WTC11 (cell line): ENCODE measurements around the gene SFT2D2. TPM values are rescaled to one million over a fixed set of nuclear protein-coding genes. Genes with fewer than 3 reads are reported as not detected.

ENCODE experiments used
- ATAC-seq: fragments of 200-7000 bp; cut with Tn5 transposase; 2 replicates; pipeline ENCODE4 v1.10.0; 2021; ENCODE audit warnings: mild to moderate bottlenecking, moderate library complexity
- CTCF ChIA-PET: fragments of 300-600 bp; sonication (Branson Sonifier 250); formaldehyde crosslinking; loops from one replicate; lab custom pipeline; 2021; ENCODE audit warnings: antibody characterized with exemption; lab: Charles Lee
- POLR2A ChIA-PET: fragments of 350-600 bp; sonication (Branson Sonifier 250); formaldehyde crosslinking; loops from one replicate; lab custom pipeline; 2021; ENCODE audit warnings: antibody characterized with exemption; lab: Charles Lee
- DNase-seq: peaks from one replicate; pipeline ENCODE4 v3.0.0; 2021; ENCODE audit warnings: low spot score
- H3K27ac Mint-ChIP-seq: 2 replicates; pipeline ENCODE4 v1.8.0; 2021; ENCODE audit warnings: mixed read lengths
- H3K27me3 Mint-ChIP-seq: 2 replicates; pipeline ENCODE4 v1.8.0; 2021; ENCODE audit warnings: low read depth, mild to moderate bottlenecking, moderate library complexity, mixed read lengths
- H3K36me3 Mint-ChIP-seq: 2 replicates; pipeline ENCODE4 v1.8.0; 2021; ENCODE audit warnings: mixed read lengths
- H3K4me1 Mint-ChIP-seq: 2 replicates; pipeline ENCODE4 v1.8.0; 2022; ENCODE audit warnings: mixed read lengths
- H3K4me3 Mint-ChIP-seq: 2 replicates; pipeline ENCODE4 v1.8.0; 2021; ENCODE audit warnings: mild to moderate bottlenecking, moderate library complexity, mixed read lengths
- H3K9me3 Mint-ChIP-seq: 2 replicates; pipeline ENCODE4 v1.8.0; 2021; ENCODE audit warnings: mixed read lengths
- ARID4B ChIP-seq: sonication (generic); formaldehyde crosslinking; IDR thresholded peaks from 2 replicates; pipeline ENCODE4 v1.8.0; 2023; ENCODE audit warnings: missing genetic modification reagents, mild to moderate bottlenecking, borderline replicate concordance
- ATF6 ChIP-seq: sonication (generic); formaldehyde crosslinking; IDR thresholded peaks from 2 replicates; pipeline ENCODE4 v1.8.1; 2023; ENCODE audit warnings: mild to moderate bottlenecking, missing genetic modification reagents
- CDX4 ChIP-seq: fragments of 250-450 bp; sonication (Bioruptor Pico); IDR thresholded peaks from 2 replicates; pipeline ENCODE4 v1.9.0; 2021; ENCODE audit warnings: moderate library complexity, mild to moderate bottlenecking, inconsistent platforms, borderline replicate concordance
- ERG ChIP-seq: fragments of 250-450 bp; sonication (Bioruptor Pico); IDR thresholded peaks from 2 replicates; pipeline ENCODE4 v1.8.0; 2021; ENCODE audit warnings: mild to moderate bottlenecking
- ESRRA ChIP-seq: sonication (generic); formaldehyde crosslinking; IDR thresholded peaks from 2 replicates; pipeline ENCODE4 v1.8.1; 2022; ENCODE audit warnings: mild to moderate bottlenecking, missing genetic modification reagents, borderline replicate concordance
- GABPB1 ChIP-seq: sonication (generic); formaldehyde crosslinking; IDR thresholded peaks from 2 replicates; pipeline ENCODE4 v1.8.1; 2023; ENCODE audit warnings: mild to moderate bottlenecking, missing genetic modification reagents
- GRHL2 ChIP-seq: fragments of 250-450 bp; sonication (Bioruptor Pico); IDR thresholded peaks from 2 replicates; pipeline ENCODE4 v1.8.0; 2022; ENCODE audit warnings: mild to moderate bottlenecking, moderate library complexity; ENCODE audit not compliant: insufficient replicate concordance, severe bottlenecking
- GTF2I ChIP-seq: fragments of 250-450 bp; sonication (Bioruptor Pico); conservative IDR thresholded peaks from 2 replicates; pipeline ENCODE4 v1.4.0; 2021; ENCODE audit warnings: mild to moderate bottlenecking
- HMGA2 ChIP-seq: fragments of 250-450 bp; sonication (Bioruptor Pico); IDR thresholded peaks from 2 replicates; pipeline ENCODE4 v1.4.0; 2021; ENCODE audit warnings: mild to moderate bottlenecking, moderate library complexity
- IRF2 ChIP-seq: sonication (generic); formaldehyde crosslinking; IDR thresholded peaks from 2 replicates; pipeline ENCODE4 v1.8.0; 2022; ENCODE audit warnings: low read depth, missing genetic modification reagents, borderline replicate concordance
- KAT7 ChIP-seq: sonication (generic); formaldehyde crosslinking; IDR thresholded peaks from 2 replicates; pipeline ENCODE4 v1.8.1; 2023; ENCODE audit warnings: missing genetic modification reagents, mild to moderate bottlenecking, borderline replicate concordance
- NR2C2 ChIP-seq: sonication (generic); formaldehyde crosslinking; IDR thresholded peaks from 2 replicates; pipeline ENCODE4 v1.8.0; 2022; ENCODE audit warnings: mild to moderate bottlenecking, missing genetic modification reagents
- OVOL2 ChIP-seq: fragments of 250-450 bp; sonication (Bioruptor Pico); IDR thresholded peaks from 2 replicates; pipeline ENCODE4 v1.9.0; 2021; ENCODE audit warnings: mild to moderate bottlenecking, borderline replicate concordance
- SMAD3 ChIP-seq: sonication (generic); formaldehyde crosslinking; IDR thresholded peaks from 2 replicates; pipeline ENCODE4 v1.8.0; 2022; ENCODE audit warnings: missing genetic modification reagents, mild to moderate bottlenecking, borderline replicate concordance
- SMAD4 ChIP-seq: sonication (generic); formaldehyde crosslinking; IDR thresholded peaks from 2 replicates; pipeline ENCODE4 v1.8.0; 2022; ENCODE audit warnings: mild to moderate bottlenecking, missing genetic modification reagents
- SP1 ChIP-seq: sonication (generic); formaldehyde crosslinking; conservative IDR thresholded peaks from 2 replicates; pipeline ENCODE4 v1.8.1; 2022; ENCODE audit warnings: missing genetic modification reagents
- TEAD4 ChIP-seq: sonication (generic); formaldehyde crosslinking; IDR thresholded peaks from 2 replicates; pipeline ENCODE4 v1.8.0; 2022; ENCODE audit warnings: mild to moderate bottlenecking, missing genetic modification reagents
- TP53 ChIP-seq: sonication (generic); formaldehyde crosslinking; IDR thresholded peaks from 2 replicates; pipeline ENCODE4 v1.8.1; 2023; ENCODE audit warnings: mild to moderate bottlenecking, missing genetic modification reagents
- USF2 ChIP-seq: sonication (generic); formaldehyde crosslinking; IDR thresholded peaks from 2 replicates; pipeline ENCODE4 v1.8.1; 2023; ENCODE audit warnings: mild to moderate bottlenecking, missing genetic modification reagents, moderate library complexity
- ZBTB21 ChIP-seq: sonication (generic); formaldehyde crosslinking; IDR thresholded peaks from 2 replicates; pipeline ENCODE4 v1.8.1; 2023; ENCODE audit warnings: mild to moderate bottlenecking, missing genetic modification reagents, borderline replicate concordance
- ZNF138 ChIP-seq: sonication (generic); formaldehyde crosslinking; conservative IDR thresholded peaks from 2 replicates; pipeline ENCODE4 v1.8.1; 2022; ENCODE audit warnings: mild to moderate bottlenecking, moderate library complexity, missing genetic modification reagents
- ZNF512 ChIP-seq: sonication (generic); formaldehyde crosslinking; IDR thresholded peaks from 2 replicates; pipeline ENCODE4 v1.8.1; 2022; ENCODE audit warnings: missing genetic modification reagents, borderline replicate concordance
- total RNA-seq: library from RNA; stranded (reverse); gene quantifications from 3 replicates; pipeline ENCODE4 v1.2.3, GENCODE V29; 2021

SFT2D2 gene
- total RNA-seq, 1 experiment from 2014 or later = 23.2 TPM

GRCh38 chr1:168252204-168252733 lies 26.5 kb downstream of the SFT2D2 start:
- Mint-ChIP-seq H3K9me3 (peaks cover 27% of the 10 kb centered on the region), H3K36me3 (peaks cover 38% of the 10 kb centered on the region), H3K27ac (no peak overlapping the region; the same call in 1 of the 2 replicates), H3K27me3 (peaks cover 2% of the 10 kb centered on the region; the same call in 1 of the 2 replicates), H3K4me1 (peaks cover 13% of the 10 kb centered on the region), H3K4me3 (no peak overlapping the region)
- ATAC-seq = no peak
- CTCF ChIA-PET = interaction anchor here (1.6 to 2.4 kb wide), 2 partner anchors 17 to 91 kb away, joined by 3 to 8 read pairs; no protein-coding TSS in a partner anchor
- DNase-seq = no peak
- TF ChIP-seq GABPB1 (CRISPR knock-in tag) = no peak
- TF ChIP-seq GRHL2 (CRISPR knock-in tag) = no peak
- no peak for TF ChIP-seq CDX4
- TF ChIP-seq SP1 = no peak
- TF ChIP-seq GTF2I (CRISPR knock-in tag) = no peak
- no peak for TF ChIP-seq TP53 (CRISPR knock-in tag)
- no peak for TF ChIP-seq TEAD4 (CRISPR knock-in tag)
- TF ChIP-seq ZBTB21 (CRISPR knock-in tag) = no peak
- no peak for TF ChIP-seq OVOL2
- TF ChIP-seq ZNF512 = no peak
- TF ChIP-seq ARID4B = no peak
- no peak for TF ChIP-seq ESRRA (CRISPR knock-in tag)
- no peak for TF ChIP-seq HMGA2 (CRISPR knock-in tag)
- TF ChIP-seq SMAD4 (CRISPR knock-in tag) = no peak
- POLR2A ChIA-PET = no interaction called here

GRCh38 chr1:168256164-168256563 lies 30.4 kb downstream of the SFT2D2 start:
- no peak for TF ChIP-seq ERG
- Mint-ChIP-seq H3K9me3 (peaks cover 40% of the 10 kb centered on the region), H3K27ac (no peak overlapping the region), H3K4me1 (peaks cover 24% of the 10 kb centered on the region), H3K27me3 (peaks cover 11% of the 10 kb centered on the region), H3K4me3 (no peak overlapping the region), H3K36me3 (peaks cover 46% of the 10 kb centered on the region)
- no peak for ATAC-seq
- ChIA-PET POLR2A (no interaction called here), CTCF (no interaction called here)
- DNase-seq = no peak

GRCh38 chr1:168257397-168257796 lies 31.6 kb downstream of the SFT2D2 start:
- peaks cover 40% of the 10 kb centered on the region for H3K9me3 Mint-ChIP-seq
- peaks cover 11% of the 10 kb centered on the region for H3K27me3 Mint-ChIP-seq
- peaks cover 27% of the 10 kb centered on the region for H3K4me1 Mint-ChIP-seq
- peaks cover 46% of the 10 kb centered on the region for H3K36me3 Mint-ChIP-seq
- no peak for ATAC-seq
- CTCF ChIA-PET = interaction anchor here (1.7 kb wide), 1 partner anchor 22 kb away, joined by 4 read pairs; no protein-coding TSS in a partner anchor
- no peak overlapping the region for H3K27ac Mint-ChIP-seq
- POLR2A ChIA-PET = no interaction called here
- no peak overlapping the region for H3K4me3 Mint-ChIP-seq
- no peak for DNase-seq
- no peak for TF ChIP-seq USF2 (CRISPR knock-in tag)
- TF ChIP-seq IRF2 = no peak
- no peak for TF ChIP-seq ATF6 (CRISPR knock-in tag)
- no peak for TF ChIP-seq SMAD3
- TF ChIP-seq NR2C2 = no peak
- TF ChIP-seq KAT7 = no peak
- TF ChIP-seq ZNF138 (CRISPR knock-in tag) = no peak
